ENCODE measurements around the gene PLCH2.

The PLCH2 gene

DNA sequence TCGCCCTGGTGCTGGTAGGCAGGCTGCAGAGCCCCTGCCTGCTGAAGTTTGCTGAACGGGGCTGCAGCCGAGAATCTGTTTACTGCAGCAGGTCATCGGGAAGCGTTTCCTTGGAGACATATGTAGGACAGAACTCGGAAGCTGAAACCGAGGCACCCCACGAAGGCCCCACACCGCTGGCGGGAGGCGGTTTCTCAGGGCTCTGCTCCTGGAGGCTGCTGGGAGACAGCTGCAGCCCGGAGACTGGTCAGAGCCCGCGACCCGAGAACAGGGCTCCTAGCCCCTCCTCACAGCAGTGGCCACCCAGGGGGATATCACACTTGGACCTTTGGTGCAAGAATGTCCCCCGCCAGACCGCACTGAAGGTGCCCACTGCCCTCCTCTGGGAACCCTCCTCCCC, 12.7 kb upstream of the PLCH2 start:
- H3K4me3 ChIP-seq (replicated peaks; ENCODE audit: low read depth, low read length) = no peak overlapping the region
- no peak for DNase-seq (ENCODE audit: extremely low read depth, low read depth)
- no peak for TF ChIP-seq CTCF (IDR thresholded peaks at IDR 0.05; ENCODE audit: low read depth, low read length, missing control alignments)

- TF ChIP-seq CTCF (IDR thresholded peaks at IDR 0.05; ENCODE audit: low read depth, low read length, missing control alignments) = no peak
- no peak overlapping the region for H3K4me3 ChIP-seq (replicated peaks; ENCODE audit: low read depth, low read length)
- DNase-seq (ENCODE audit: extremely low read depth, low read depth) = no peak
Measured at GRCh38 chr1:2465371-2466269, 10.5 kb upstream of the PLCH2 start.

DNA sequence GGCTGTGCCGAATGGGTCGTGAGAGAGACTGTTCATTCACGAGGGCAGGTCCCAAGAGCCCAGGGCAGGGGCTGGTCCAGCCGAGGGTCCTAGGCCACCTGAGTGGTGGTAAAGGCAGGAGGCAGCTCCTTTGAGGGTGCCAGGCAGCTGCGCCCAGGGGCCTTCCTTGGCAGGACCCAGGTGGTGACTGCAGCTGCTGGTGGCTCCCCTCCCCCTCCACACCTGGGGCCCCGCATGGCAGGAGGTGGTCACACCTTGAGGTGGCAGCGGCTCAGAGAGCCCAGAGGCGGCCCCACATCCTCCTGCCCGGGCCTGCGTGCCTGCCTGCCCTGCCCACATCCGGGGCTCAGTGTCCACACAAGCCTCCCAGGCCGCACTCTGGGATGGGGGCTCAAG, 9.8 kb upstream of the PLCH2 start:
- no peak overlapping the region for H3K4me3 ChIP-seq (replicated peaks; ENCODE audit: low read depth, low read length)
- TF ChIP-seq CTCF (IDR thresholded peaks at IDR 0.05; ENCODE audit: low read depth, low read length, missing control alignments) = no peak
- no peak for DNase-seq (ENCODE audit: extremely low read depth, low read depth)

DNA sequence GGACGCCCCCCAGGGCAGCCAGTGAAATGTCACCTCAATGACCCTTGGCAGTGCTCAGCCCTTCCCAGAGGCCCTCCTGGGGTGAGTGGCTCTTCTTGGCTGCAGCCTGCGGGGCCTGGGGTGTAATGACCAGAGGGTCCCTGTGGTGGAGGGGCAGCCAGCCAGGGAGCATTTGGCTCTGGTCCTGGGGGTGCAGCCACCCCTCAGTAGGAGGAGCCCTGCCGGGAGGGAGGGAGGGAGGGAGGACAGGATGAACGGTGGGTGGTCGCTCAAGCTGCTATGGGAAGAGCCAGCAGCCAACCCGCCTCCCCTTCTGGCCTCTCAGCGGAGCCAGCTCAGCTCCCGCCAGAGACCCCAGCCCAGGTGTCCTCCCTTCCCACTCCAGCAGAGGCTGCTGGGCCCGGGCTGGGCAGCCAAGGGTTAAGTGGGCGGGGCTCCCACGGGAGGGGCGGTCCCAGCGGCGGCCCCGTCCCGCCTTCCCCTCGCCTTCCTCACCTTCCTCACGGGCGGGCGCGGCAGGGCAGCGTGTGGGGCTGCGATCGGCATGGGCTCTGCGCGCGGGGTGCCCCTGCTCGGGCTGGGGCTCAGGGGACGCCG, 9.0 kb upstream of the PLCH2 start:
- no peak for TF ChIP-seq CTCF (IDR thresholded peaks at IDR 0.05; ENCODE audit: low read depth, low read length, missing control alignments)
- no peak for DNase-seq (ENCODE audit: extremely low read depth, low read depth)
- no peak overlapping the region for H3K4me3 ChIP-seq (replicated peaks; ENCODE audit: low read depth, low read length)

DNA sequence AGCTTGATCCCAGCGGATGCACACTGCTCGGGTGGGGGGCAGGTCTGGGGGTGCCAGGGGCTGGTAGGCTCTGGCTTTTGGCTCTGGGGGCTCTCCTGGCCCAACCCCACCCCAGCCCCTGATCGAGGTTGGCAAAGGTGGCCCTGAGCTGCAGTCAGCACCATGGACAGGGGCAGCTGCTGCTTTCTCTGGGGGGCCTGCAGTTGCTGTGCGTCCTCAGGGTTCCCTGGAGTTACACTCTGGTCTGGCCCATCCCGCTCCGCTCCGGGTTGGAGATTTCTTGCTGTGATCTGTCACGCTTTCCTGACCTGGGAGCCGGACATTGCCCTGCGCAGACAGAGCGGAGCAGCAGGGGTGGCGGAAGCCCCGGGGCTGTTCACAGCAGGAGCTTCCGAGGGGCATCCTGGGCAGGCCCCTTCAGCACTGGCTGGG, 8.0 kb upstream of the PLCH2 start:
- no peak for DNase-seq (ENCODE audit: extremely low read depth, low read depth)
- TF ChIP-seq CTCF (IDR thresholded peaks at IDR 0.05; ENCODE audit: low read depth, low read length, missing control alignments) = no peak
- no peak overlapping the region for H3K4me3 ChIP-seq (replicated peaks; ENCODE audit: low read depth, low read length)

- TF ChIP-seq CTCF (IDR thresholded peaks at IDR 0.05; ENCODE audit: low read depth, low read length, missing control alignments) = no peak
- no peak for DNase-seq (ENCODE audit: extremely low read depth, low read depth)
- no peak overlapping the region for H3K4me3 ChIP-seq (replicated peaks; ENCODE audit: low read depth, low read length)
Measured at GRCh38 chr1:2468540-2468939, 7.5 kb upstream of the PLCH2 start.
